ENCODE results near the gene ADORA3.

The ADORA3 gene

DNA sequence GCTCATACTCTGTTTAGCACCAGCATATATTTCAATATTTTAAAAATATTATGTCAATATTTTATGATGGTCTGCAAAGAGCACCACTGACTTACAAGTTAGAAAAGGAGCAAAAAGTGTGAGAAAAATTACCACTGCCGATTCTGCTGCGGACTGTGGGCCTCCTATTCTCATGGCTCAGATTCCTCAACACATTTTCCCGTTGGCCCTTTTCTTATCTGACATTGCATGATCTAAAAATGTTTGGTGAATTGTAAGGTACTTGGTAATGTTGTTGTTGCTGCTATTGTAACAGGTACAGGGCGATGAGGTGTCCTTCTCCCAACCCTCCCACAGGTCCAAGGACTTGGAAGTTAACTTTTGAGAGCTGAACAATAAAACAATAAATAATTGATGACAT lies 28.9 kb downstream of the ADORA3 start:
- no peak for DNase-seq (ENCODE audit: low spot score)

DNA sequence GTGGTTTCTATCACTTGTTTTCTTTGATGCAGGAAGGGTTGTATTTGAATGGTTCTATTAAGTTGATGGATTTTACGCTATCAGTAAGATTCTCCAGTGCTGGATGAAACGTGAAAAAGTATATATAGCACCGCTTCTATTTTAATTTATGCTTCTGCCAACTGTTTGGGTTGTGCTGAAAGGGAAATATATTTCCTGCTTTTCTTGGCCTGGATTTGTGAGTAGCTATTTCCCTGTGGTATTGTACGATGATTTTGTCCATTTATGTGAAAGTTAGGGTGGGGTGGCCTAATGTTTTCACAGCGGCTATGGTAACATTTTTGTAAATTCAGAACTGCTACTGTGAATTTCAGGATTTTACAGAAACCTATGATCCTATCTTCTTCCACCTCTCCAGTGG lies 29.3 kb downstream of the ADORA3 start:
- DNase-seq (ENCODE audit: low spot score): no peak

DNA sequence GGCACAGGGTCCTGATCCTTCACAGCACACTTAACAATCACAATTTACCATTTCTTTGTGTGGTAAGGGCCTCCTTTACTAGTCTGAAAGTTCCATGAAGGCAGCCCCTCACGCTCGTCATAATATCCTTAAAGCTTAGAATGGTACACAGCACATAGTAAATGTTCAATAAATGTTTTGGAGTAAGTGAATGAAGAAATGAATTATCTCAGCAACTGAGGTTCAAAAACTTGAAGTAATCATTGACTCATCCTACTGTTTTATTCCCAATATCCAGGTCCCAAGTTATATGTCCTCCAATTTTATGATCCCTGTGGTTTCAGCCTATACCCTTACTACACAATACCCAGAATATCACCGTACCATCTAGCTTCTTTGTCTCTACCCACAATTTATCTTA lies 31.9 kb downstream of the ADORA3 start:
- DNase-seq (ENCODE audit: low spot score): no peak

DNA sequence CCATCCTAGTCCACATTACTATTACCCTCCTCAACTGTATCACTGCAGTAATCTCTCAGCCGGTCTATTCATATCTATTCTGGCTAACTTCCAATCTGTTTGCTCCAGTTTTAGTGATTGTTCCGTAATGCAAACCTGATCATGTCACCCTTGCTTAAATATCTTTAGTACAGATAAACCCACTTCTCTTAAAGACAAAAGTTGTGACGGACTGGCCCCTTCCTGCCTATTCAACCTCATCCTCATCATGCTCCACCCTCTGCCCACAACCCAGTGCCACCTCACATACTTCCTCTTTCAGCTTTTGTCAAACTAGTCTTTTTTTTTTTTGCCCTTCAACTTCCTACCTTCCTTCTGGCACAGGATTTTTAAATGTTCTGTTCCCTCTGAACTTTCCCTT lies 32.4 kb downstream of the ADORA3 start:
- DNase-seq (ENCODE audit: low spot score): no peak

DNA sequence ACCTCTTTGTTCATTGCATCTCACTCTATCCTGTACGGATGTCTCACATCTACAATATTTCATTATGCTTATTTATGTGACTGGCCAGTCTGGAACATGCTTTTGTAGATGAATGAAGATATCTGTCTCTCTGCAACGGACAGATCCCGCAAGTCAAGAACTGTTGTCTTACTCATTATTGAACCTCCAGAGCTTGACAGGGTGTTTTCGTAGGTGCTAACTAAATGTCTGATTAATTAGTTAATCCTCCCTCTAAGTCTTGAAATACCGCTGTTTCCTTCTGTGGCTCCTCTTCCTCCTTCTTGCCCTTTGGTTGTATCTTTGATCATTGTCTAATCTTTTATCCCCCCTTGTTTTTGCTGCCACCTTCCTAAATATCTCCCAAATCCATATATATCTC lies 32.8 kb downstream of the ADORA3 start:
- no peak for DNase-seq (ENCODE audit: low spot score)

DNA sequence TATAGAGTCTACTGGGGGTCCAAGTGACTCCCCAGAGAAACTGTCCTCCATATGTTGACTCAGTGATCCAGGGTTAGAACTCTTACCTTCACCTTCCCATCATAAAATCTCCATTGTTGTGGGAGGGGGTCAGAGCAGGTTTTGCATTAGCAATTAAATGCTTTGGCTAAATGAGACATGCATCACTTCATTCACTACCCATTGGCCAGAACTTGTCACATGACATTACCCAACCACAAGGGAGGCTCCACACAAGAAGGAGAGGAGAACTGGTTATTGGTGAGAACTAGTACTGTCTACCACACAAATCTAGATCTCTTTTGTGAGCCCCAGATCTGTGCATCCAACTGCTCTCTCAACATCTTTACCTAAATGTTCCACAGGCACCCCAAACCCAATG lies 33.9 kb downstream of the ADORA3 start:
- DNase-seq (ENCODE audit: low spot score): no peak

DNA sequence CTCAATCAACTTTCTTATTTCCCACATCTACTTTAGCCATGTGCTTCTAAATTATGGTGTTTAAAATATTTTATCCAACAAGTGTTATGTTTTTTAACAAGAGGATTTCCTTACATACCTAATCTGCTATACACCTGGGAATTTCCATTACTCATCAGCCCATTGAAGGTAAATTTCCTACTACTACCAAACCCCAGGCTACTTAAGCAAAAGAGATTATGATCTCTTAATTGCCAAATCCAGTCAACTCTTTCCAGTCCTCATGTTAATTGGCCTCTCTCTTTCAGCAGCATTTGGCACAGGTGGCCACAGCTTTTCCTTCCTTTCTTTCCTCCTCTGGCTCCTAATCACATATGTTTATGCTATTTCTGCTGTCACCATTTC lies 34.7 kb downstream of the ADORA3 start:
- no peak for DNase-seq (ENCODE audit: low spot score)

DNA sequence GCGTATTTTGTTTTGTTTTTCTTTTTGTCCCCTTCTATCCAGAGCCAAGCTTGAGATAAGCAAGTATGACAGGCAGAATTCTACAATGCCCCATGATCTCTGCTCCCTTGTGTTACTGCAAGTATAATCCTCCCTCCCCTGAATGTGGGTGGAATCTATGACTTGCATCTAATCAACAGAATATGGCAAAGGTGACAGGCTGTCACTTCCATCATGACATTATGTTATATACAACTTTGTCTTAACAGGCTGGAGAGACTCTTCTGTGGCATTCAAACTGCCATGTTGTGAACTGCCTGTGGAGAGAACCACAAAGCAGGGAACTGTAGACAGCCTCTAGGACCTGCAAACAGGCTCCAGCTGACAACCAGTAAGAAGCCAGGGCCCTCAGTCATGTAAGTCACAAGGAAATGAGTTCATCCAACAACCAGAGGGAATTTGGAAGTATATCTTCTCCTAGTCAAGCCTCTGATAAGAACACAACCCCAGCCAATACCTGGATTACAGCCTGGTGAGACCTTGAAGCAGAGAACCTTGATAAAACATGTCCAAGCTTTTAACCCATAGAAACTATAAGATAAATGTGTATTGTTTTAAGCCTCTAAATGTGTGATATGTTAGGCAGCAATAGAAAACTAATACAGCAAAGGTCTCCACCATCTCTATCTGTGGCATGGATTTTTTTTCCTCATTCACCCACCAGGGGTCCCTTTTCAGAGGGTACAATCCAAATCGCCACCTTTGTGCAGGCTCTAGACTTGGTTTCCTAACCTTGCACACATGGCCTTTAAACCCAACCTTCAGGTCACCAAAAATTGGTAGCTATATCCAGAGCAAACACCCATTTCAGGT lies 35.3 kb downstream of the ADORA3 start:
- no peak for DNase-seq (ENCODE audit: low spot score)

DNA sequence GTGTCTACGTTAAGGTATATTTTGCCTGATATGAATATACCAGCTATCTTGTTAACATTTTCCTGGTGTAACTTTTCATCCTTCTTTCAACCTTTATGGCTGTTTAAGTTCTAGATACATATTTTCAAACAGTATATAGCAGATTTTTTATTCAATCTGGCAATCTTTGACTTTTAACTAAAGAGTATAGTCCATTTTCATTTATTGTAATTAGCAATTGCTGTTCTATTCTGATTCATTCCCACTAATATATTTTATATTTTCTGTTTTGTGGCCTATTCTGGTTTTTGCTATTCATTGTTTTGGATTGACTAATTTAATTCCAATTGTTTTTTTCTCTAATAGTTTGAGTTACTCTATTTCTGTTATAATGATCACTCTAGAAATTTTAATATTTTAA lies 37.0 kb downstream of the ADORA3 start:
- no peak for DNase-seq (ENCODE audit: low spot score)

DNA sequence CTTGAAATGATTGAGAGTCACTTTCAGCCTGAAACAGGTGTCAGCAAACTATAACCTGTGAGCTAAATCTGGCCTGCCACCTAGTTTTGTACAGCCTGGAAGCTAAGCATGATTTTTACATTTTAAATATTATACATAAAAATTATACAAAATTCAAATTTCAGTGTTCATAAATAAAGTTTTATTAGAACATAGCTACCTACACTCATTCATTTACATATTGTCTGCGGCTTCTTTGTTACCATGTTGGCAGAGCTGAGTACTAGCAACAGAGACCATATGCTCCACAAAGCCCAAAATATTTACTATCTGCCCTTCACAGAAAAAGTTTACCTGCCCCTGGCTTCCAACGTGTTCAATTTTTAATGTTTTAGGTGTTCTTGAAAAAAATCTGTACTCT lies 37.7 kb downstream of the ADORA3 start:
- DNase-seq (ENCODE audit: low spot score): no peak

DNA sequence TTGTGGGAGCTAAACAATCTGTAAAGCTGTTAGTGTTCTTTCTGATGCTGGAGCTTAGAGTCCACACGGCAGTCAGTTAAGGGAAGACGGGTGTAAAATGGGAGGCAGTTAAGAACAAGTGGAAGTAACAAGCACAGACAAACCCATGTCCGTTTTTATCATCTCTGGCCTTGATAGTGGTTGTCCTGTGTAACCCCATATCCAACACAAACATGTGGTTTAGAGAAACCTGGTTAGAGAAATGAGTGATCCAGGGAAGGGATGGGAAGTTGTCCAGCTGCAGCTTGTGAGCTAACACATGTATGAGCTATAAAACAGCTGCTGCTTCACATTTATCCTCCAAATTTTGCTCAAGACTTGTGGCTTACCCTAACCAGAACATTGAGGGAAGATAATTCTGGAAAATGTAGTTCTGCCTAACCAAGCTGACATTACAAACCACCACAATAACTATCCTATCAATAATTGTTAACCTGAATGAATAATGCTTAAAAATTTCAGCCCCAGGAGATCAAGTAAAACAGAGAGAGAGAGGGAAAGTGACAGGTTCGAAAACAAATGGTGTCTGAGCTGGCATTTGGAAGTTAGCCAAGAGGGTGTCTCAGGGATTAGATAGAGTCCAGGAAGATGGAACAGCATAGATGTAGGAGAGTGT lies 40.3 kb downstream of the ADORA3 start:
- DNase-seq (ENCODE audit: low spot score): no peak

DNA sequence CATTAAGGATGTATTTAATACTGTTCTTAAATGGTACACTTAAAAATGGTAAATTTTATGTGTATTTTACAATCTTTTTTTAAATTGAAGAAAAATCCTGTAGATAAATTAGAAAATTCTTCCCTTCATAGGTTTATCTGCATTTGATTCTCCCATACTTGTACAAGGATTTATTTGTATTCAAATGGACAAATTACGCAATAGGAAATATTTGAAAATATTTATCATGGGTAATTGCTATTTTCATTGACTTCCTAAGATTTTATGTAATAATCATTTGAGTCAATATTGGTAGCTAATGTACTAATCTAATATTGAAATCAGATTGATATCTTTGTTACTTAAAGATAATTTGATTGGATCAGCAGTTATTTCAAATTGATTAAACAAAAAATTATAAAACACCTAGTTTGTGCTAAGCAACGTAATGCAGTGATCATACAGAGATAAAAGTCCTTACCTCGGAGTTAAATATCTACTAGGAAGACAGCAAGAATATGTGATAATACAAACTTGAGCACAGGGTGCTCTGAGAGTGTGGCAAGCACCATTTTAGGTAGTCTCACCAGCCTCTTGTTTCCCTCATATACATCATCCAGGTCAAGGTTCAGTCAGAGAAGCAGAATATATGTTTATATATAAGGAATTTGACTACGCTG lies 40.9 kb downstream of the ADORA3 start:
- no peak for DNase-seq (ENCODE audit: low spot score)

DNA sequence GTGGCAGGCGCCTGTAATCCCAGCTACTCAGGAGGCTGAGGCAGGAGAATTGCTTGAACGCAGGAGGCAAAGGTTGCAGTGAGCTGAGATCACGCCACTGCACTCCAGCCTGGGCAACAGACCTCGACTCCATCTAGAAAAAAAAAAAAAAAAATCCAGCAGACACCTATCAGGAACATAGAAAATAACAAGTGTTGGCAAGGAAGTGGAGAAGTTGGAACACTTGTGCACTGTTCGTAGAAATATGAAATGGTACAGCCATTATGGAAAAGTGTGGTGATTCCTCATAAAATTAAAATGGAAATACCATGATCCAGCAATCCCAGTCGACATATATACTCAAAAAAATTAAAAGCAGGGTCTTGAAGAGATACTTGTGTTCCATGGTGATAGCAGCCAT lies 41.7 kb downstream of the ADORA3 start:
- DNase-seq (ENCODE audit: low spot score): no peak

DNA sequence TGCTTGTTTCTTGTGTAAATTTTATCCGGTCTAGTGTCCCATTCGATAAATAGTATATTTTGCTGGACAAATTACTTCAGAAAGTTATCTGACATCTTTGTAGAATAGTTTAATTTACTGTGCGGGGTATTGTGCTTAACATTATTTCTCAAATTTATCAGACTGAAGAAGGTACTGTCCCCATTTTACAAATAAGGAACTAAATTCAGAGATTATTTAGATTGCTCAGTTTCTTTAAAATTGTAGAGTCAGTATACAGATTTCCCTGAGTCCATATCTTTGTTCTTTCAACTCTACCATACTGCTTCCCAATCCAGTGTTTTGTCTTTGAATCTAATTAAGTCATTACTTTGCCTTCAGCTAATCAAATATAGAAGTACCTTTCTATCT lies 47.8 kb downstream of the ADORA3 start:
- no peak for DNase-seq (ENCODE audit: low spot score)

DNA sequence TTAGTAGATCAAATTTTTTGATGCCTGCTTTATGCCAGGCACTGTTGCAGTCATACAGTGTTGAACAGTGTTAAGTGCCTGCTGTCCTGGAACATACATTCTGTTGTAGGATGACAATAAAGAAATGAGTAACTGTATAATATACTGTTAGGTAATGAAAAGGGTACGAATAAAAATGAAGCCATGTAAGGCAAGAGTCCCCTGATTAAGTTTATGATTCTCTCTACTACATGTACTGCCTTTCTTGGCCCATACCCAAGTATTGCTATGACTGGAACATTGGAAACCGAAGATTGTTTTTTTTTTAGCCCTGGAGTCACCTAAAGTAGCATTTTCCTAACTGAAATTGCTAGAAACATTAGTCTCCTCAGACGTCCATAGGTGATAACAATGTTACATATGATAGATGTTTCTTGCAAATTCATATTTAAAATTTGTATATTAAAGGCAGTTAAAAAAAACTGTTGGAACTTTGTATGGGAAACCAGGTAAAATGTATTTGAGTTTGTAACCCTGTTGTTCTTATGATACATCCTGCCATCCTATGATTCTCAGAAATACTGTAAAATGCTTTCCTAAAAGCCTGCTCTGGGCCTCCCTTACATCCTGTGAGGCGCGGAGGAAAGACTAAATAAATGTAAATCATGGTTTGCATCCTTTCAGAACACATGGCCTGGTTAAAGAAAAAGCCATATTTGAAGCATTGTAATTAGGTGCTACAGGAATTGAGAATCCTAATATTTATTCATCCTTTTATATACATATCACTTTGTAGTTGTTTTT lies 48.4 kb downstream of the ADORA3 start:
- DNase-seq (ENCODE audit: low spot score): no peak

DNA sequence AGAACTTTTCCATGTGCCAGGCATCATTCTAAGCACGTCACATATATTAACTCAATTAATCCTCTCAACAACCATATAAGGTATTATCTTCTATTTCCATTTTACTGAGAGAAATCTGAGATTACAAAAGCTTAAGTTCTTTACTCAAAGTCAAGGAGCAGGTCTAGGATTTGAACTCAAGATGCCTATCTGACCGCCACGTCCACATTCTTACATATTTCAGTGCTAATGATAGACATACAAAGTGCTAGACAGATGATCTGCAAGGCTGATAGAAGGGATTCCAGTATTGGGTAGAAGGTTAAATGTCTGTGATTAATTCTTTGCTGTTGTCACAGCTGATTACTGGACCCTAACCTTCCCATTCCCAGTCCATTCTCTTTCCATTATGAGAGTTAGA lies 49.7 kb downstream of the ADORA3 start:
- DNase-seq (ENCODE audit: low spot score): no peak

DNA sequence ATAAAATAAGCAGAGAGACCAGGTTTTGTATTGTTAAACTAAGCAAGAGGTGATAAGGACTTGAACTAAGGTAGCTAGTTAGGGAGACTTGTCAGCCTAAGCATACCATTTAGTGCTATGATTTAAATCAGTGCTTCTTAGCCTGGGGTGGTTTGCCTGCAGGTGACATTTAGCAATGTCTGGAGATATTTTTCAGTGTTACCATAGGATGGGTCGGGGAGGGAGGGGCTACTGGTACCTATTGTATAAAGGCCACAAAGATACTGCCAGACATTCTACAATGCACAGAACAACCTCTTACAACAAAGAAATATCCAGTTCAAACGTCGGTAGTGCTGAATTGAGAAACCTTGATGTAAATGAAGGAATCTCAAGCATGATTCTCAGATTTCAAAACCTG lies 50.9 kb downstream of the ADORA3 start:
- DNase-seq (ENCODE audit: low spot score): no peak

DNA sequence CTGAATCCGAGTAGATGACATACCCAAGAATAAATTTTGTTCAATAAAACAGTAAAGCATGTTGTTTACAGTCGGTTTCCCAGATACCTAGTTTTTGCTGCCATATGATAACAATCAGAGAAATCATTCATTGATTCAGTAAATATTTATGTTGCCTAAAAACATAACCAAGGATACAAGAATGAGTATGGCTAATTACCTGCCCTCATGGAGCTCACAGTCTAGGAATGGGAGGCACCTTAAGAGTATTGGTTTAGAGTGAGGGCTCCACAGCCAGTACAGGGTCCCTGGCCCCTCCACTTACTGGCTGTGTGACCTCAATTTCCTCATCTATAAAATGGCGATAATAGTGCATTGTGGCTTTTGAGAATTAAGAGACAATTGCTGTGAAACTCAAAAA lies 53.2 kb downstream of the ADORA3 start:
- no peak for DNase-seq (ENCODE audit: low spot score)

DNA sequence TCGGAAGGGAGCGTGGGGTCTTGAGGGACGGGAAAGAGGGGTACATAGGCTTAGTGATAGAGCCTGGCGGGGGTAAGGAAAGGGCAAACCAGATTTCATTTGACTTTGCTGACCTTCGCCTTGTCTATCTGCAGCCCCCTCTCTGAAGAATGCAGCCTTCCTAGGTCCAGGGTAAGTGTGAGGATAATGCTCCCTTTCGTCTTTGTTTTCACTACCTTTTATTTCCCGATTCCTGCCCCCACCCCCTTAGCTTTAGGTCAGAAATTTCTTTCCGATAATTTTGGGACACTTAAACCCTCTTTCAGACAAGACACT lies 53.8 kb downstream of the ADORA3 start:
- DNase-seq (ENCODE audit: low spot score): no peak

Data from ecto neural progenitor cell (in vitro differentiated cells).